Limb (tissue), 2 donors: ENCODE measurements around the gene DLGAP1.

ENCODE experiments used
- DNase-seq, 2 donors: peaks; one replicate each; pipeline ENCODE4 v3.0.0-alpha.2; 2016; ENCODE audit errors: extremely low spot score in 2 of 2

DLGAP1 gene

GRCh38 chr18:3827236-3827845, 627.8 kb downstream of the DLGAP1 start:
- no peak for DNase-seq

DNA sequence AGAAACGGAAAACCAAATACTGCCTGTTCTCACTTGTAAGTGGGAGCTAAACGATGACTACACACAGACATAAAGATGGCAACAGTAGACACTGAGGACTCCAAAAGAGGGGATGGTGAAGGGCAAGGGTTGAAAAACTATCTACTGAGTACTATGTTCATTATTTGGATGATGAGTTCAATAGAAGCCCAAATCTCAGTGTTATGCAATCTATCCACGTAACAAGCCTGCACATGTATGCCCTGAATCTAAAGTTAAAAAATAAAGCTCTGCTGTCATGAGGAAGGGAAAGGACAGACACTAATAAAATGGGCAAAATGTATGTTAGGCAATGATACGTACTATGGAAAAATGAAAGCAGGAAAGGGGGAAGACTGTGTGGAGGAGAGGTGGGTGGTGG, 629.1 kb downstream of the DLGAP1 start:
- no peak for DNase-seq

DNA sequence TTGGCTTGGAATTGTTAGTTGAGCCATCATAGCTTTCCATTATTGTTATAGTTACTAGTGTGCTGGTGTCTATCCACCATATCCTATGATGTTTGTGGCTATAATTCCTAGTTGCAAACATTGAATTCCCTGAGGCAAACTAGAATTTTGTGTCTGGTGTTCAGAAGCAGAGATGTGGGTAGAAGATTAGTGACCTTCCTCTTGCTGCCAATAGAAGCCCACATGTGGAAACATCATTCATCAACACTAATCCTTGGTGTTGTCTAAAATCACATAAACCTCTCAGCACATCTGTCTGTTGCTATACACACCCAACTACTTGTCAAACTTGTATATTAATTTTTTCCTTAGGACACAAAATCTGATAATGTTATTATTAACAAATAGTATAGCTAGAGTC, 631.0 kb downstream of the DLGAP1 start:
- no peak for DNase-seq

GRCh38 chr18:3823073-3823472, 632.0 kb downstream of the DLGAP1 start:
- no peak for DNase-seq

- no peak for DNase-seq
Measured at GRCh38 chr18:3821524-3821923, 633.6 kb downstream of the DLGAP1 start.

DNA sequence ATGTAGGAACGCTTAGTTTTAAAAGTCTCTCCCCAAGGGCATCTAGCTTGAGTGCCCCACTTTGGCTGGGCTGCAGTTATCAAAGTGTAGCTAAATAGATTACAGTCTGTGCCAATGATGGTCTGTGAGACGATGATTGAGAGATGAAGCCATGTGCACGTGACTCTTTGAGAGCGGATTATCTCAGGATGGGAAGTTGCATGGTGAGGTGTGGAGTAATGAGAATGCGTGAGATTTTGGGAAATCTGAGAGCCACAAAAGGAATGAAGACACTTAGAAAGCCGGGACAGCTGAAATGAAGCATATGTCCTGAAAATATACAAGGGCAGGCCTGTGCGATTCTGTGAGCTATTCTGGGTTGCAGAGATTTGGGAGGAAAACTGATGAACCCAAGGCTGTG, 635.1 kb downstream of the DLGAP1 start:
- no peak for DNase-seq

GRCh38 chr18:3816610-3817363, 638.3 kb downstream of the DLGAP1 start:
- no peak for DNase-seq

DNA sequence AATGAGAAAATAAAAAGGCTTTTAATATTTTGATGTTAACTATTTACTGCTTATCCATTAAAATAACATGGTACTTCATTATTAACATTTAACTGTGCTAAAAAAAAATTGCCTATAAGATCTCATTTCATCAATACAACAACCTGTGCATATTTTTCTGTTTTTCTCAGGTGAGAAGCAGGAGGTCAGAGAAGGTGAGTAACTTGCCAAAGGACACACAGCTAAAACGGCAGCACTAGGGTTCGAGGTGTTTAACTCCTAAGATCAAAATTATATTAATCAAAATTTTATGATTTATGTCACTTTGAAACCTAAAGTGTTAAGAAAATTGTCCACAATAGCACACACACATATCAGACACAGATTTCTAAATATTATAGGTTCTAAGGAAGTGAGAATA, 639.1 kb downstream of the DLGAP1 start:
- DNase-seq, result no peak

- DNase-seq, result no peak
Measured at GRCh38 chr18:3814816-3815215, 640.3 kb downstream of the DLGAP1 start.

- DNase-seq, result no peak
Measured at GRCh38 chr18:3810296-3810695, 644.8 kb downstream of the DLGAP1 start.

DNA sequence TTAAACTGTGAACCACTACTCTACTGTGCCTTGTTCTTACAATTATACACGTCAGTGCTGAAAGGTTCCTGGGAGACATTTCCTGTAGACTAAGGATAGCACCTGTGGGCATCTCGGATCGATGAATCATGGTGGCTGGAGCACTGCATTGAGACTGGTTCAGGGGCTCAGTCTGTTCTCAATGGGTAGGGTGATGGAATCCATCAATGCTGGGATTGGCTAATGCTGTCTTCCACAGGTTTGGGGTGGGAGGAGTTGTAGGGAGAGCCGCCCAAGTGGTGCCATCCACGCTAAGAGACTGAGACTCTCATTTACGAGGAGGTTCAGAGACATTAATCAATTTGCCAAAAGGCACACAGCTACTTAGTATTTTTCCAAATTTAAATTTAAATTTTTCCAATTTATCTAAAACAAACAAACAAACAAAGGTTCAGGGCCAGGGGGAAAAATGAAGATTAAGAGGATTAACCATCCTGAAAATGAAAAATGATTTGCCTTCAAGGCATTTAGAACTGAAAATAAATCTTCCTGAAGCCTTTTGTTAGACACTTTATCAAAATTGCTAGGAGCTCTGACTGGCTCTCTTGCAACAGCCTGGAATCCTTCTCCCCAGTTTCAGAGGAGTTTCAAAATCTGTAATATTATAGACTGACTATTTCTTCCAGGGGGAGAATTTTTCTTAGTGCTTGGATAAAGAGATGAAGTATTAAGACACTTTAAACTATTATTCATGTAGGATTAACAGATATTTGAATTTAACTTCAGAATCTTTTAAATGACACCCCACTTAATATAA, 645.9 kb downstream of the DLGAP1 start:
- no peak for DNase-seq

GRCh38 chr18:3806656-3807055, 648.5 kb downstream of the DLGAP1 start:
- DNase-seq, result no peak

DNA sequence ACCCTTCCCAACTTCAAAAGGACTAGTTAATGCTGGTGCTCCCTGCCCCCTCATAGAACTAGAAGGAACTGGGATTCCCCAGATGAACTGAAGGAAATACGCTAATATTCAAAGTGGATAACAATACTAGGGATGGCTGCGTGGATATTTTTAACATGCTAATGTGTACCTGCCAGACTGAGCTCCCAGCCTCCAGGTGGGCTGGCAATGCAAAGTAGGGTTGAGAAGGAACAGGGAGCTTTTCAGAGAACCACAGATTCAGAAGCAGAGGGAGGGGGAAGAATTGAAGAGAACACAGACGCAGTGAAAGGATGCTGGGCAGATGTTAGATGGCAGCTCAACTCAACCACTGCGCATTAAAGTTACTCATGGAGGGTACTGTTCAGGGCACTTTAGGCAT, 650.8 kb downstream of the DLGAP1 start:
- no peak for DNase-seq

- DNase-seq, result no peak
Measured at GRCh38 chr18:3803350-3803749, 651.8 kb downstream of the DLGAP1 start.

DNA sequence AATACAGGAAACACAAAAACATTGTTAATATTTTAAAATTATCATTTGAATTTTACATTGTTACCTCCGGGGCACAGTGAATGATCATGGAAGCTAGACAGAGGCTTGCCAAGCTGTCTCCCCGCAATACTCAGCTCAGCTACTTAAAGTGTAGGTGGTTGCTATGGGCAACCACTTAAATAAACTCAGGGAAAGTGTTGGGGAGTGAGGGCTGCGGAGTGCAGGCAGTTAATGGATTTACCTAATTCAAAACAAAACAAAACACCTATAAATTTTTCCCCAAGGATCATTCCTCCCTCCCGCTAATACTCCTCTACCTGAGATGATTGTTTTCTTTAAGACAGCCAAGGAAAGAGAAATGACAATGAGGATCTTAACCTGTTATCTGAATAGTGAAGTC, 655.6 kb downstream of the DLGAP1 start:
- no peak for DNase-seq

- DNase-seq, result no peak
Measured at GRCh38 chr18:3798032-3798431, 657.1 kb downstream of the DLGAP1 start.

- DNase-seq, result no peak
Measured at GRCh38 chr18:3796434-3796833, 658.7 kb downstream of the DLGAP1 start.

GRCh38 chr18:3794537-3795348, 660.4 kb downstream of the DLGAP1 start:
- DNase-seq, result peak in 1 of 2 donors; percentile 14

GRCh38 chr18:3793545-3793944, 661.6 kb downstream of the DLGAP1 start:
- no peak for DNase-seq

DNA sequence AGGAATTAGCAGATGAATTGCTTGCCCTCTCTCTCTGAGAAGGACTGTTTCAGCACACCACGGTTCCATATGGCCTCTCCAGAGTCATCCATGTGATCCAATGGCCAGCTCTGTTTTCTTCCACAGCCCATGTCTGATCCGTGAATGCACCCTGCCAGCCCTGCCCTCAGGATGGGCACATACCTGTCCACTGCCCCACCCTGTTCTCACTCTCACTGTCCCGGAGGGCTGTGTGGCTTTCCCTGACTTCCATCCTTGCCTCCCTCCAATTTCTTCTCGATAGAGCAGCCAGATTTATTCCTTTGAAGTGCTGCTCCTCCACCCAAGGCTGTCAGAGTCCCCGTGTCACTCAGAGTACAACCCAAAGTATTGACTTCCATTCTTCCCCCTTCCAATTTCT, 662.0 kb downstream of the DLGAP1 start:
- DNase-seq, result no peak

GRCh38 chr18:3792711-3793110, 662.4 kb downstream of the DLGAP1 start:
- no peak for DNase-seq

DNA sequence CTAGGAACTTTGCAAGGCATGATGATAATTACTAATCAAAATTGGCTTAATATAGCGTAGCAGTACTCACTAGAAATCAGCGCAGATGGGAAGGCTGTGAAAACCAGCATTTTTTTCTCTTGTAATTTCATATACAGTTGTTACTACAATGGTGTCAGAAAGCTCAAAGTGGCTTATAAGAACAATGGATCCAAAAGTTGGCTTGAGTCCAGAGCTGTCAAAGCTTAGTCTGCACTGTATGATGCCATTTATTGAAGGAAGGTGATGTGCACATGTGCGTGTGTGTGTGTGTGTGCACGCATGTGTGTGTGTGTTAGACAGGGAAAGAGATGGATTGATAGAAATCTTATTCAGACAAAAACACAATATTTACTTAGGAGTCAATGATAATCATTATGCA, 663.9 kb downstream of the DLGAP1 start:
- no peak for DNase-seq
